ENCODE measurements around the gene PRPF39. TPM values are rescaled to one million over a fixed set of nuclear protein-coding genes. Genes with fewer than 3 reads are reported as not detected.

The PRPF39 gene
- polyA plus RNA-seq, 2 of the 4 experiments (the other 2 are of a cell fraction) = 24.4 to 57.5 TPM

DNA sequence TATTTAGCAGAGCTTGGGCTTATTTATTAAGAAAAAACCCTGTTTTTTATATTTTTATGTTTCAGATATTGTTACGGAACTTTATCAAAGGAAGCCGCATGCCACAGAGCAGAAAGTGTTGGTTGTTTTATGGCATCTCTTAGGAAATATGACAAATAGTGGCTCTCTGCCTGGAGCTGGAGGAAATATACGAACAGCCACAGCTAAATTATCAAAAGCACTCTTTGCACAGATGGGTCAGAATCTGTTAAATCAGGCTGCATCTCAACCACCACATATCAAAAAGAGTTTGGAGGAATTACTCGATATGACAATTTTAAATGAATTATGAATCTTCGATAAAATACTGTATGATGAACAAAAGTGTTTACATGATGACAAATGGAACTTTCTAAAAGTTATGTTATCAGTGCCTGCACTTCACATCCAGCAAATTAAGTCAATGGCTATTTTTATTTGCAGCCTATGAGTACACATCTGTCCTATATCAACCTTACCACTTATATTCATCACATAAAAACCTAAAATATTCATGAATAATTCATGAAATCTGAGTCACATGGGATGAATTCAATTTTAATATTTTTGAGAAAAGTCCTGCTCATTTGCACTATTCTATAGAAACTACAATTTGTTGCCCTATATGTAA lies 10.6 kb upstream of the PRPF39 start:
- Histone ChIP-seq H3K4me3 (no peak overlapping the region), H3K4me2 (no peak overlapping the region), H3K27ac (no peak overlapping the region), H3K4me1 (no peaks in the 10 kb centered on the region), H3K9me3 (no peaks in the 10 kb centered on the region)
- TF ChIP-seq ZNF302 (CRISPR knock-in tag; IDR thresholded peaks at IDR 0.05) = no peak
- TF ChIP-seq RCOR1 (IDR thresholded peaks at IDR 0.05; ENCODE audit: low read depth, low read length) = no peak
- TF ChIP-seq CBX8 (IDR thresholded peaks at IDR 0.05) = no peak
- no peak for TF ChIP-seq ZSCAN20 (CRISPR knock-in tag; IDR thresholded peaks at IDR 0.05)
- TF ChIP-seq CBX2 (IDR thresholded peaks at IDR 0.05; ENCODE audit: borderline replicate concordance, low read depth) = no peak
- no peak for TF ChIP-seq ESRRA (IDR thresholded peaks at IDR 0.05; ENCODE audit: borderline replicate concordance, low read length)
- TF ChIP-seq, protein P1, sequence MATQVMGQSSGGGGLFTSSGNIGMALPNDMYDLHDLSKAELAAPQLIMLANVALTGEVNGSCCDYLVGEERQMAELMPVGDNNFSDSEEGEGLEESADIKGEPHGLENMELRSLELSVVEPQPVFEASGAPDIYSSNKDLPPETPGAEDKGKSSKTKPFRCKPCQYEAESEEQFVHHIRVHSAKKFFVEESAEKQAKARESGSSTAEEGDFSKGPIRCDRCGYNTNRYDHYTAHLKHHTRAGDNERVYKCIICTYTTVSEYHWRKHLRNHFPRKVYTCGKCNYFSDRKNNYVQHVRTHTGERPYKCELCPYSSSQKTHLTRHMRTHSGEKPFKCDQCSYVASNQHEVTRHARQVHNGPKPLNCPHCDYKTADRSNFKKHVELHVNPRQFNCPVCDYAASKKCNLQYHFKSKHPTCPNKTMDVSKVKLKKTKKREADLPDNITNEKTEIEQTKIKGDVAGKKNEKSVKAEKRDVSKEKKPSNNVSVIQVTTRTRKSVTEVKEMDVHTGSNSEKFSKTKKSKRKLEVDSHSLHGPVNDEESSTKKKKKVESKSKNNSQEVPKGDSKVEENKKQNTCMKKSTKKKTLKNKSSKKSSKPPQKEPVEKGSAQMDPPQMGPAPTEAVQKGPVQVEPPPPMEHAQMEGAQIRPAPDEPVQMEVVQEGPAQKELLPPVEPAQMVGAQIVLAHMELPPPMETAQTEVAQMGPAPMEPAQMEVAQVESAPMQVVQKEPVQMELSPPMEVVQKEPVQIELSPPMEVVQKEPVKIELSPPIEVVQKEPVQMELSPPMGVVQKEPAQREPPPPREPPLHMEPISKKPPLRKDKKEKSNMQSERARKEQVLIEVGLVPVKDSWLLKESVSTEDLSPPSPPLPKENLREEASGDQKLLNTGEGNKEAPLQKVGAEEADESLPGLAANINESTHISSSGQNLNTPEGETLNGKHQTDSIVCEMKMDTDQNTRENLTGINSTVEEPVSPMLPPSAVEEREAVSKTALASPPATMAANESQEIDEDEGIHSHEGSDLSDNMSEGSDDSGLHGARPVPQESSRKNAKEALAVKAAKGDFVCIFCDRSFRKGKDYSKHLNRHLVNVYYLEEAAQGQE (IDR thresholded peaks at IDR 0.05) = no peak
- TF ChIP-seq SREBF2 (IDR thresholded peaks at IDR 0.05) = no peak
- TF ChIP-seq POLR2A (IDR thresholded peaks at IDR 0.05; ENCODE audit: low read length) = no peak
- no peak for TF ChIP-seq RFX5 (IDR thresholded peaks at IDR 0.05)
- TF ChIP-seq, protein P2, sequence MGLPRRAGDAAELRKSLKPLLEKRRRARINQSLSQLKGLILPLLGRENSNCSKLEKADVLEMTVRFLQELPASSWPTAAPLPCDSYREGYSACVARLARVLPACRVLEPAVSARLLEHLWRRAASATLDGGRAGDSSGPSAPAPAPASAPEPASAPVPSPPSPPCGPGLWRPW (IDR thresholded peaks at IDR 0.05) = no peak
- TF ChIP-seq KDM1A (IDR thresholded peaks at IDR 0.05; ENCODE audit: low read depth) = no peak
- no peak for TF ChIP-seq EHMT2 (IDR thresholded peaks at IDR 0.05; ENCODE audit: low read depth)
- TF ChIP-seq HOXB5 (CRISPR knock-in tag; IDR thresholded peaks at IDR 0.05) = no peak
- TF ChIP-seq, protein P3, sequence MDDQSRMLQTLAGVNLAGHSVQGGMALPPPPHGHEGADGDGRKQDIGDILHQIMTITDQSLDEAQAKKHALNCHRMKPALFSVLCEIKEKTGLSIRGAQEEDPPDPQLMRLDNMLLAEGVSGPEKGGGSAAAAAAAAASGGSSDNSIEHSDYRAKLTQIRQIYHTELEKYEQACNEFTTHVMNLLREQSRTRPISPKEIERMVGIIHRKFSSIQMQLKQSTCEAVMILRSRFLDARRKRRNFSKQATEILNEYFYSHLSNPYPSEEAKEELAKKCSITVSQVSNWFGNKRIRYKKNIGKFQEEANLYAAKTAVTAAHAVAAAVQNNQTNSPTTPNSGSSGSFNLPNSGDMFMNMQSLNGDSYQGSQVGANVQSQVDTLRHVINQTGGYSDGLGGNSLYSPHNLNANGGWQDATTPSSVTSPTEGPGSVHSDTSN (IDR thresholded peaks at IDR 0.05) = no peak
- no peak for TF ChIP-seq SMC3 (IDR thresholded peaks at IDR 0.05)
- no peak for TF ChIP-seq MAFK (IDR thresholded peaks at IDR 0.05; ENCODE audit: partially characterized antibody)
- TF ChIP-seq, protein P4, sequence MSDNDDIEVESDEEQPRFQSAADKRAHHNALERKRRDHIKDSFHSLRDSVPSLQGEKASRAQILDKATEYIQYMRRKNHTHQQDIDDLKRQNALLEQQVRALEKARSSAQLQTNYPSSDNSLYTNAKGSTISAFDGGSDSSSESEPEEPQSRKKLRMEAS (IDR thresholded peaks at IDR 0.05) = no peak
- POLR2A ChIA-PET = no interaction called here
- DNase-seq (ENCODE audit: low read depth in 1 of 2, low spot score in 1 of 2) = no peak
- no peak for FAIRE-seq
- no peak for ATAC-seq
- WGBS (ENCODE audit: missing lambda C conversion rate) = 91% methylated on average over 5 of the region's 5 CpGs
- CTCF ChIA-PET = no interaction called here

DNA sequence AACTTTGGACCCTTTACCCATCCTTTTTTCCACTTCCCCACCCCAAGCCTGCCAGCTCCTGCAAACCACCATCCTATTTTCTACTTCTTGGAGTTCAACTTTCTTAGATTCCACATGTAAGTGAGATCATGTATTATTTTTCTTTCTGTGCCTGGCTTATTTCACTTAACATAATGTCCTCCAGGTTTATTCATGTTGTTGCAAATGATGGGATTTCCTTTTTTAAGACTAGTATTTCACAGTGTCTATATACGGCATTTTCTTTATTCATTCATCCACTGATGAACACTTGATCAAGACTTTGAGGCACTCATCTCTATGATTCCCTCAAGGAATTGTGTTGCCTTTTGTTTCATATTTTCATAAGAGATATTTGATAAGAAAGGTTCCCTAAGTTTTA lies 5.6 kb upstream of the PRPF39 start:
- no peak for DNase-seq (ENCODE audit: low read depth in 1 of 2, low spot score in 1 of 2)
- ChIA-PET CTCF (interaction anchor here (0.6 kb wide), 1 partner anchor 36 kb away, joined by 3 read pairs; no protein-coding TSS in a partner anchor), POLR2A (no interaction called here)
- H3K4me1 ChIP-seq = peaks cover 13% of the 10 kb centered on the region
- ATAC-seq = no peak
- H3K4me3 ChIP-seq = no peak overlapping the region
- FAIRE-seq = no peak
- 83% methylated on average over 1 of the region's 1 CpG for WGBS (ENCODE audit: missing lambda C conversion rate)
- H3K27ac ChIP-seq = no peak overlapping the region
- no peak overlapping the region for H3K4me2 ChIP-seq
- no peaks in the 10 kb centered on the region for H3K9me3 ChIP-seq
- TF ChIP-seq, protein P4 (IDR thresholded peaks at IDR 0.05) = no peak
- TF ChIP-seq KDM1A (IDR thresholded peaks at IDR 0.05; ENCODE audit: low read depth) (no peak), RCOR1 (IDR thresholded peaks at IDR 0.05; ENCODE audit: low read depth, low read length) (no peak), BHLHE40 (IDR thresholded peaks at IDR 0.05; ENCODE audit: low read depth, low read length) (no peak), RFX5 (IDR thresholded peaks at IDR 0.05) (no peak), HDAC2 (IDR thresholded peaks at IDR 0.05) (no peak), CBX2 (IDR thresholded peaks at IDR 0.05; ENCODE audit: borderline replicate concordance, low read depth) (no peak), MAZ (IDR thresholded peaks at IDR 0.05; ENCODE audit: borderline replicate concordance, low read depth, low read length) (no peak), HEYL (CRISPR knock-in tag; IDR thresholded peaks at IDR 0.05) (no peak), HOXB13 (CRISPR knock-in tag; IDR thresholded peaks at IDR 0.05; ENCODE audit: low read depth) (no peak), CBX8 (IDR thresholded peaks at IDR 0.05) (no peak), NR3C1 (IDR thresholded peaks at IDR 0.05) (no peak)
- TF ChIP-seq, protein P1 (IDR thresholded peaks at IDR 0.05) = no peak
- TF ChIP-seq, protein P2 (IDR thresholded peaks at IDR 0.05) = no peak
- TF ChIP-seq, protein P5, sequence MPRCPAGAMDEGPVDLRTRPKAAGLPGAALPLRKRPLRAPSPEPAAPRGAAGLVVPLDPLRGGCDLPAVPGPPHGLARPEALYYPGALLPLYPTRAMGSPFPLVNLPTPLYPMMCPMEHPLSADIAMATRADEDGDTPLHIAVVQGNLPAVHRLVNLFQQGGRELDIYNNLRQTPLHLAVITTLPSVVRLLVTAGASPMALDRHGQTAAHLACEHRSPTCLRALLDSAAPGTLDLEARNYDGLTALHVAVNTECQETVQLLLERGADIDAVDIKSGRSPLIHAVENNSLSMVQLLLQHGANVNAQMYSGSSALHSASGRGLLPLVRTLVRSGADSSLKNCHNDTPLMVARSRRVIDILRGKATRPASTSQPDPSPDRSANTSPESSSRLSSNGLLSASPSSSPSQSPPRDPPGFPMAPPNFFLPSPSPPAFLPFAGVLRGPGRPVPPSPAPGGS (IDR thresholded peaks at IDR 0.05) = no peak
